Mesothelial cell of epicardium (in vitro differentiated cells): ENCODE data around the gene TOR1B. TPM values are rescaled to one million over a fixed set of nuclear protein-coding genes. Genes with fewer than 3 reads are reported as not detected.
"Not testable (repeated sequence)": the region's sequence is repeated elsewhere in the genome, so short reads cannot be mapped to it uniquely, and the experiment has no call there.

ENCODE experiments used
- DNase-seq, 2 experiments: peaks; one replicate each; pipeline ENCODE4 v3.0.0; 2021; ENCODE audit warnings: low spot score in 2 of 2; ENCODE audit not compliant: unreplicated experiment in 2 of 2
- H3K27ac Mint-ChIP-seq: 2 replicates; pipeline ENCODE4 v1.8.0; 2021; ENCODE audit warnings: mixed read lengths
- H3K27me3 Mint-ChIP-seq: 2 replicates; pipeline ENCODE4 v1.8.0; 2021; ENCODE audit warnings: low read depth, mixed read lengths
- H3K36me3 Mint-ChIP-seq: 2 replicates; pipeline ENCODE4 v1.8.0; 2021; ENCODE audit warnings: mixed read lengths
- H3K4me1 Mint-ChIP-seq: 2 replicates; pipeline ENCODE4 v1.8.0; 2021; ENCODE audit warnings: mixed read lengths
- H3K4me3 Mint-ChIP-seq: 2 replicates; pipeline ENCODE4 v1.8.0; 2021; ENCODE audit warnings: mild to moderate bottlenecking, moderate library complexity, mixed read lengths
- H3K9me3 Mint-ChIP-seq: 2 replicates; pipeline ENCODE4 v1.8.0; 2021; ENCODE audit warnings: mixed read lengths
- total RNA-seq: library from RNA; stranded (reverse); gene quantifications from 3 replicates; pipeline ENCODE4 v1.2.1, GENCODE V29; 2021
- TF ChIP-seq, protein P1 (sequence below): fragments of 200-600 bp; sonication (generic); IDR thresholded peaks from one replicate; pipeline ENCODE4 v1.5.0; 2021; ENCODE audit warnings: antibody characterized with exemption; ENCODE audit not compliant: unreplicated experiment

TOR1B gene
- total RNA-seq, 1 donor from 2014 or later = 18.0 TPM

DNA sequence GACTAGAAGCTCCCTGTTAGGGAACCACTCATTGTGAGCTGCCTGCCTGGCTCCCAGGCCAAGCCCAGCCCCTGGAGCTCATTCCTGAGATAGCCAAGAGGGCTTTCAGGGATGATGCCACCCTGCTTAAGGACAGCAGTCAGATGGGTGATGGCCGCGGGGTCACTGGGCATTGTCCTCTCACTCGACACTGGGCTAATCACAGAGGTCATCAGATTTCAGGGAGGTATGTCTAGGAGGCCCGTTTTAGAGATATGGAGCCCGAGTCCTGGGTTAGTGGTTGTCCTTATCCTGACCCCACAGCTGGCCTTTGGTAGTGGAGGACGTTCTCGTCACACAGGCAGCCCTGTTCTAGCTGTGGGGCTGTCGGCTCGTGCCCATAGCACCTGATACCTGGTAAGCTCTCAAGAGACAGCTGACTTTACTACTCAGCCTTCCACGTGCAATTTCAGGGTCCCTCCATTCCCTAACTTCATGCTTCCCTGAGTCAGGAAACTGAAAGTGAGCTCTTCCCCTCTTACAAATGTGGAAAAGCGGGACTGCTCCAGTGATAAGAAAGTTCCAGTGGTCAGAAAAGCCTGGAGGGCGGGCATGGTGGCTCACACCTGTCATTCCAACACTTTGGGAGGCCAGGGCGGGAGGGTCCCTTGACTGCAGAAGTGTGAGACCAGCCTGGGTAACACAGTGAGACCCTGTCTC, 43.0 kb upstream of the TOR1B start:
- Mint-ChIP-seq H3K36me3 (no peaks in the 10 kb centered on the region), H3K27ac (no peak overlapping the region), H3K9me3 (no peaks in the 10 kb centered on the region), H3K4me3 (no peak overlapping the region), H3K4me1 (peaks cover 26% of the 10 kb centered on the region), H3K27me3 (no peaks in the 10 kb centered on the region)
- DNase-seq = no peak
- TF ChIP-seq, protein P1, sequence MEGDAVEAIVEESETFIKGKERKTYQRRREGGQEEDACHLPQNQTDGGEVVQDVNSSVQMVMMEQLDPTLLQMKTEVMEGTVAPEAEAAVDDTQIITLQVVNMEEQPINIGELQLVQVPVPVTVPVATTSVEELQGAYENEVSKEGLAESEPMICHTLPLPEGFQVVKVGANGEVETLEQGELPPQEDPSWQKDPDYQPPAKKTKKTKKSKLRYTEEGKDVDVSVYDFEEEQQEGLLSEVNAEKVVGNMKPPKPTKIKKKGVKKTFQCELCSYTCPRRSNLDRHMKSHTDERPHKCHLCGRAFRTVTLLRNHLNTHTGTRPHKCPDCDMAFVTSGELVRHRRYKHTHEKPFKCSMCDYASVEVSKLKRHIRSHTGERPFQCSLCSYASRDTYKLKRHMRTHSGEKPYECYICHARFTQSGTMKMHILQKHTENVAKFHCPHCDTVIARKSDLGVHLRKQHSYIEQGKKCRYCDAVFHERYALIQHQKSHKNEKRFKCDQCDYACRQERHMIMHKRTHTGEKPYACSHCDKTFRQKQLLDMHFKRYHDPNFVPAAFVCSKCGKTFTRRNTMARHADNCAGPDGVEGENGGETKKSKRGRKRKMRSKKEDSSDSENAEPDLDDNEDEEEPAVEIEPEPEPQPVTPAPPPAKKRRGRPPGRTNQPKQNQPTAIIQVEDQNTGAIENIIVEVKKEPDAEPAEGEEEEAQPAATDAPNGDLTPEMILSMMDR = no peak

GRCh38 chr9:129760784-129761183, 42.2 kb upstream of the TOR1B start:
- Mint-ChIP-seq H3K27ac (peak overlapping the region; percentile 73), H3K4me1 (peaks cover 26% of the 10 kb centered on the region)
- not testable (repeated sequence) for H3K27me3 Mint-ChIP-seq

DNA sequence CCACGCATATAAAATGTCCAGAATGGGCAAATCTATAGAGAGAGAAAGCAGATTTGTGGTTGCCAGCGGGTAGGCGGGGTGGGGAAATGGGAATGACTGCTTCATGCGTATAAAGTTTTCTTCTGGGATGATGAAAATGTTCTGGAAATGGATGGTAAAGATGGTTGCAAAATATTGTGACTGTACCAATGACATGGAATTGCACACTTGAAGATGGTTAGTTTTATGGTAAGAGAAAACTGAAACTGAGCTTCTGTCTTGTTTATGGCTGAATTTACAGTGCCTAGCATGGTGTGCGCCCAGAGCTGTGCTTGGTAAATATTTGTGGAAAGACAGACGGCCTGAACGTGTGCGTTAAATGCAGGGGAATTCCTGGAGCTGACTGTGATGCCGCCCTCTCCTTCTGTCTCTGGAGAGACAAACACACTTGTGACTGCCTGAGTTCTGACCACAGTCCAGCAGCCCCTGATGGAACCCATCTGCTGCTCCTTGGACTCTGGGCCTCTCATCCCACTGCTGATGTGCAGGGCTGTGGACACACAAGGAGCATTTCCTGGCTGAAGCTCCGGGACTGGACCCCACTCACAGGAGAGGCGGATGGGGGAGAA, 41.6 kb upstream of the TOR1B start:
- peak overlapping the region; percentile 88 for H3K27ac Mint-ChIP-seq
- TF ChIP-seq, protein P1 = no peak
- H3K36me3 Mint-ChIP-seq = no peaks in the 10 kb centered on the region
- H3K4me1 Mint-ChIP-seq = peaks cover 26% of the 10 kb centered on the region
- no peak for DNase-seq
- no peak overlapping the region for H3K4me3 Mint-ChIP-seq
- H3K27me3 Mint-ChIP-seq = no peaks in the 10 kb centered on the region
- no peaks in the 10 kb centered on the region for H3K9me3 Mint-ChIP-seq

More at GRCh38 chr9:129760784-129761183, 42.2 kb upstream of the TOR1B start:
- H3K9me3 Mint-ChIP-seq, H3K4me3 Mint-ChIP-seq, DNase-seq, H3K36me3 Mint-ChIP-seq: not testable (repeated sequence)

DNA sequence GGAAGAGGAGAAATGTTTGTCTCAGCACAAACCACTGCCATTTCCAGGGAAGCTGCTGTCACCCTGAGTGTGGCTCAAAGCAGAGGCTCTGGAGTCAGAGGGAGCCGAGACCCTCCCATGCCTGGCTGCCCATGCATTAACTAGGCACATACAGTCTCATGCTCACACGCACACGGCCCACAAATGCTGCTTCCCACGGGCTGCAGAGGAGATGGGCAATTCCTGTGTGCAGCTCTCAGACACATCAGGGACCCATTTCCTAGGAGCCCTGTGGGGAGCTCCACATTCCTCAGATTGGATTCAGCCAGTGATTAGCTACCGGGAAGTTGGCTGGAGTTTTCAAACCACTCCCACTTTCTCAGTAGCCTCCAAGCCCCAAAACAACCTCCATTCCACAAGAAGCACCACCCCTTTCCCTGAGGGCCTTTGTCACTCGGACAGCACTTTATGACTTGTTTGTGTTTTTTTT, 41.0 kb upstream of the TOR1B start:
- TF ChIP-seq, protein P1 = no peak
- H3K27ac Mint-ChIP-seq = peak overlapping the region; percentile 88
- H3K36me3 Mint-ChIP-seq = no peaks in the 10 kb centered on the region
- H3K4me1 Mint-ChIP-seq = peaks cover 25% of the 10 kb centered on the region
- H3K9me3 Mint-ChIP-seq = no peaks in the 10 kb centered on the region
- no peak overlapping the region for H3K4me3 Mint-ChIP-seq
- DNase-seq = no peak
- no peaks in the 10 kb centered on the region for H3K27me3 Mint-ChIP-seq

- H3K36me3 Mint-ChIP-seq, H3K4me3 Mint-ChIP-seq, H3K27me3 Mint-ChIP-seq, H3K9me3 Mint-ChIP-seq, DNase-seq: not testable (repeated sequence)
- H3K4me1 Mint-ChIP-seq = peaks cover 24% of the 10 kb centered on the region
- peak overlapping the region; percentile 88 for H3K27ac Mint-ChIP-seq
Observed at GRCh38 chr9:129762370-129762984, 40.5 kb upstream of the TOR1B start.

GRCh38 chr9:129762985-129763926, 39.7 kb upstream of the TOR1B start:
- H3K4me1 Mint-ChIP-seq = peaks cover 24% of the 10 kb centered on the region
- peak overlapping the region; percentile 88 for H3K27ac Mint-ChIP-seq
- H3K4me3 Mint-ChIP-seq = no peak overlapping the region
- no peaks in the 10 kb centered on the region for H3K36me3 Mint-ChIP-seq
- no peak for DNase-seq
- no peaks in the 10 kb centered on the region for H3K9me3 Mint-ChIP-seq
- TF ChIP-seq, protein P1 = no peak
- no peaks in the 10 kb centered on the region for H3K27me3 Mint-ChIP-seq
